ENCODE results near the gene OR1L6.

DNA sequence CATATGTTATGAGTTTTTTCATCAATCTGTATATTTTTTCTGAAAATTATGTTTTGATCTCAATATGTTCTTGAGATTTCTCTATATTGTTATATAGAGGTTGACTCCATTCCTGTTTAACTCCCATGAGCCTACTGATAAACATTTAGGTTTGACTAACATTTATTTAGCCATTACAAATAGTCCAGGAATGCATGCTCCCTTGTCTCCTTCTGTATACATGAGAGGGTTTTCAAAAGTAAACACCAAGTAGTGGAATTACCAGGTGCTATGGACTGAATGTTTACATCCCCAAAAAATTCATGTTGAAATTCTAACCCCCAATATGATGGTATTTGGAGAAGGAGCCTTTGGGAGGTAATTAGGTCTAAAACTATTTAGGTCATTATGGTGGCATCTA lies 43.2 kb downstream of the OR1L6 start:
- TF ChIP-seq, protein P1, sequence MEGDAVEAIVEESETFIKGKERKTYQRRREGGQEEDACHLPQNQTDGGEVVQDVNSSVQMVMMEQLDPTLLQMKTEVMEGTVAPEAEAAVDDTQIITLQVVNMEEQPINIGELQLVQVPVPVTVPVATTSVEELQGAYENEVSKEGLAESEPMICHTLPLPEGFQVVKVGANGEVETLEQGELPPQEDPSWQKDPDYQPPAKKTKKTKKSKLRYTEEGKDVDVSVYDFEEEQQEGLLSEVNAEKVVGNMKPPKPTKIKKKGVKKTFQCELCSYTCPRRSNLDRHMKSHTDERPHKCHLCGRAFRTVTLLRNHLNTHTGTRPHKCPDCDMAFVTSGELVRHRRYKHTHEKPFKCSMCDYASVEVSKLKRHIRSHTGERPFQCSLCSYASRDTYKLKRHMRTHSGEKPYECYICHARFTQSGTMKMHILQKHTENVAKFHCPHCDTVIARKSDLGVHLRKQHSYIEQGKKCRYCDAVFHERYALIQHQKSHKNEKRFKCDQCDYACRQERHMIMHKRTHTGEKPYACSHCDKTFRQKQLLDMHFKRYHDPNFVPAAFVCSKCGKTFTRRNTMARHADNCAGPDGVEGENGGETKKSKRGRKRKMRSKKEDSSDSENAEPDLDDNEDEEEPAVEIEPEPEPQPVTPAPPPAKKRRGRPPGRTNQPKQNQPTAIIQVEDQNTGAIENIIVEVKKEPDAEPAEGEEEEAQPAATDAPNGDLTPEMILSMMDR (IDR thresholded peaks at IDR 0.05; ENCODE audit: borderline replicate concordance, extremely low read depth, low read length, poor library complexity, severe bottlenecking) = no peak
- TF ChIP-seq EZH2 (IDR thresholded peaks at IDR 0.05; ENCODE audit: borderline replicate concordance, low read depth, low read length, severe bottlenecking) = no peak
